Stimulated activated CD4-positive, alpha-beta T cell treated with anti-CD3 and anti-CD28 coated beads, Interleukin-12 subunit alpha, Interleukin-12 subunit beta, amount 100 ng/mL, for 4 hours (primary cell): ENCODE measurements around the gene TM9SF3.
"Not testable (repeated sequence)": the region's sequence is repeated elsewhere in the genome, so short reads cannot be mapped to it uniquely, and the experiment has no call there.

ENCODE experiments used
- DNase-seq: peaks from one replicate; pipeline ENCODE4 v3.0.0-alpha.2; 2020

TM9SF3 gene

GRCh38 chr10:96598846-96599245 lies 12.0 kb upstream of the TM9SF3 start:
- DNase-seq = no peak

- no peak for DNase-seq
These were observed 9.9 kb upstream of the TM9SF3 start for GRCh38 chr10:96596422-96597407.

GRCh38 chr10:96595741-96596140 lies 8.9 kb upstream of the TM9SF3 start:
- no peak for DNase-seq

- DNase-seq = no peak
These were observed 5.1 kb upstream of the TM9SF3 start for GRCh38 chr10:96591946-96592345.

GRCh38 chr10:96588616-96589419 lies 2.0 kb upstream of the TM9SF3 start:
- no peak for DNase-seq

GRCh38 chr10:96588060-96588554 lies 1.3 kb upstream of the TM9SF3 start:
- no peak for DNase-seq

- no peak for DNase-seq
These were observed 650 bp upstream of the TM9SF3 start for GRCh38 chr10:96587264-96588059.

GRCh38 chr10:96585736-96586418 lies 935 bp downstream of the TM9SF3 start:
- DNase-seq = no peak

- DNase-seq = no peak
These were observed 2.3 kb downstream of the TM9SF3 start for GRCh38 chr10:96584474-96584873.

GRCh38 chr10:96584035-96584434 lies 2.8 kb downstream of the TM9SF3 start:
- no peak for DNase-seq

- no peak for DNase-seq
These were observed 7.7 kb downstream of the TM9SF3 start for GRCh38 chr10:96579133-96579532.

GRCh38 chr10:96578633-96579032 lies 8.2 kb downstream of the TM9SF3 start:
- DNase-seq = no peak

GRCh38 chr10:96578022-96578421 lies 8.8 kb downstream of the TM9SF3 start:
- DNase-seq = no peak

GRCh38 chr10:96577069-96577468 lies 9.7 kb downstream of the TM9SF3 start:
- no peak for DNase-seq

GRCh38 chr10:96576277-96576980 lies 10.4 kb downstream of the TM9SF3 start:
- no peak for DNase-seq

GRCh38 chr10:96574564-96574963 lies 12.2 kb downstream of the TM9SF3 start:
- not testable (repeated sequence) for DNase-seq

GRCh38 chr10:96573036-96573435 lies 13.8 kb downstream of the TM9SF3 start:
- no peak for DNase-seq

- no peak for DNase-seq
These were observed 15.5 kb downstream of the TM9SF3 start for GRCh38 chr10:96570983-96571964.

- DNase-seq = no peak
These were observed 16.3 kb downstream of the TM9SF3 start for GRCh38 chr10:96570511-96570910.

- no peak for DNase-seq
These were observed 18.4 kb downstream of the TM9SF3 start for GRCh38 chr10:96568402-96568801.
